ENCODE results near the gene DEXI.

DEXI gene

GRCh38 chr16:10896723-10897122 is 45.5 kb downstream of the DEXI start:
- H3K27me3 ChIP-seq (ENCODE audit: control insufficient read depth, insufficient read depth, low read length, poor library complexity, severe bottlenecking), result no peaks in the 10 kb centered on the region
- H3K27ac ChIP-seq (ENCODE audit: insufficient read depth, low read depth, low read length, poor library complexity, severe bottlenecking), result no peak overlapping the region
- no peak overlapping the region for H3K4me3 ChIP-seq (ENCODE audit: insufficient read depth, low read depth, low read length)
- H3K36me3 ChIP-seq (ENCODE audit: control insufficient read depth, insufficient read depth, low read length), result no peaks in the 10 kb centered on the region
- no peaks in the 10 kb centered on the region for H3K4me1 ChIP-seq (ENCODE audit: control insufficient read depth, insufficient read depth, low read length)
- WGBS, 2 experiments, result 90 to 100% methylated on average over 1 to 2 of the region's 2 CpGs
- H3K9me3 ChIP-seq (ENCODE audit: control insufficient read depth, low read length), result no peaks in the 10 kb centered on the region

DNA sequence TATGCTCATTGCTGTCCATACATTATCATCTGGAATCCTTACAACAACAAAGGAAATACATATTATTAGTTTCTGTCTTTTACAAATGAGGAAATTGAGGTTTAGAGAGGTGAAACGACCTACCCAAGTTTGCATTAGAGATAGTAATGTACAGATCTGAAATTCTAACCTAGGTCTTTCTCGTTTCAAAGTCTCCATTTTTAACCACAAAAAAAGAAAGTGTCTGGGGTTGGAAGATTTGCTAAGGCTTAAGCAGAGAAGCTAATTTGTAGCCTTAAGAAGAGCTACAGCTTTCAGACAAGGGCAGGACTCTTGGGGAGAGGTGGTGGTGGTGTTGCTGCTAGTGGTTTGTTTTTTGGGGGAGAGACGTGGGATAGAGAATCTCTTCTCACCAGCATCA is 46.1 kb downstream of the DEXI start:
- Histone ChIP-seq H3K4me1 (ENCODE audit: control insufficient read depth, insufficient read depth, low read length) (no peaks in the 10 kb centered on the region), H3K27me3 (ENCODE audit: control insufficient read depth, insufficient read depth, low read length, poor library complexity, severe bottlenecking) (no peaks in the 10 kb centered on the region), H3K9me3 (ENCODE audit: control insufficient read depth, low read length) (no peaks in the 10 kb centered on the region), H3K36me3 (ENCODE audit: control insufficient read depth, insufficient read depth, low read length) (no peaks in the 10 kb centered on the region), H3K4me3 (ENCODE audit: insufficient read depth, low read depth, low read length) (no peak overlapping the region), H3K27ac (ENCODE audit: insufficient read depth, low read depth, low read length, poor library complexity, severe bottlenecking) (no peak overlapping the region)
- WGBS, 2 experiments, result 69 to 75% methylated on average over 2 of the region's 3 CpGs

DNA sequence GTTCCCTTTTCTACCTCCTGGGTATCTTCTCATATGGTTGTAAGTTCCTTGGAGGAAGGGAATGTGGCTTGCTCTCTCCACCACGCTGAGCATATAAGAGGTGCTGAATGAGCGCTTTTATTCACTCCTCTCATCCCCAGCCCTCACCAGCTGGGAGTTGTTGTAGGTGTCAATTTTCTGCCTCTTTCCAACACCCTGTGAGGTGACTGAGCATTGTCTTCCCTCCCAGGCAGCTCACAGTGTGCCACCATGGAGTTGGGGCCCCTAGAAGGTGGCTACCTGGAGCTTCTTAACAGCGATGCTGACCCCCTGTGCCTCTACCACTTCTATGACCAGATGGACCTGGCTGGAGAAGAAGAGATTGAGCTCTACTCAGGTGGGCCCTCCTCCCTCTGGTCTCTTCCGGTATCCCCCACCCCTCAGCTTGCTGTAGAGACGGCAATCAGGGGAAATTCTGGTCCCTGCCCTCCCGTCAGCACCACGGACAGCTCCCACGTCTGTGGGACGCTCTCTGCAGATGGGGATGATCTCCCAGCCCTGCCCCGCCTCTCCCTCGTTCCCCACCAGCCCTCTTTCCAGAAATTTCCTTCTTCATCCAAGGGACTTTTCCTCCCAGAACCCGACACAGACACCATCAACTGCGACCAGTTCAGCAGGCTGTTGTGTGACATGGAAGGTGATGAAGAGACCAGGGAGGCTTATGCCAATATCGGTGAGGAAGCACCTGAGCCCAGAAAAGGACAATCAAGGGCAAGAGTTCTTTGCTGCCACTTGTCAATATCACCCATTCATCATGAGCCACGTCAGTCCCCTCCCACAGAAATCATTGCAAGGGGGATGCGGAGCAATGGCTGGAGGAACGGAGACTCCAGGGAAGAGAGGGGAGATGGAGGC is 47.0 kb downstream of the DEXI start:
- H3K36me3 ChIP-seq (ENCODE audit: control insufficient read depth, insufficient read depth, low read length), result no peaks in the 10 kb centered on the region
- no peaks in the 10 kb centered on the region for H3K4me1 ChIP-seq (ENCODE audit: control insufficient read depth, insufficient read depth, low read length)
- H3K27me3 ChIP-seq (ENCODE audit: control insufficient read depth, insufficient read depth, low read length, poor library complexity, severe bottlenecking), result no peaks in the 10 kb centered on the region
- H3K4me3 ChIP-seq (ENCODE audit: insufficient read depth, low read depth, low read length), result no peak overlapping the region
- no peak overlapping the region for H3K27ac ChIP-seq (ENCODE audit: insufficient read depth, low read depth, low read length, poor library complexity, severe bottlenecking)
- WGBS, 2 experiments, result 24 to 26% methylated on average over 13 to 17 of the region's 17 CpGs
- H3K9me3 ChIP-seq (ENCODE audit: control insufficient read depth, low read length), result no peaks in the 10 kb centered on the region

DNA sequence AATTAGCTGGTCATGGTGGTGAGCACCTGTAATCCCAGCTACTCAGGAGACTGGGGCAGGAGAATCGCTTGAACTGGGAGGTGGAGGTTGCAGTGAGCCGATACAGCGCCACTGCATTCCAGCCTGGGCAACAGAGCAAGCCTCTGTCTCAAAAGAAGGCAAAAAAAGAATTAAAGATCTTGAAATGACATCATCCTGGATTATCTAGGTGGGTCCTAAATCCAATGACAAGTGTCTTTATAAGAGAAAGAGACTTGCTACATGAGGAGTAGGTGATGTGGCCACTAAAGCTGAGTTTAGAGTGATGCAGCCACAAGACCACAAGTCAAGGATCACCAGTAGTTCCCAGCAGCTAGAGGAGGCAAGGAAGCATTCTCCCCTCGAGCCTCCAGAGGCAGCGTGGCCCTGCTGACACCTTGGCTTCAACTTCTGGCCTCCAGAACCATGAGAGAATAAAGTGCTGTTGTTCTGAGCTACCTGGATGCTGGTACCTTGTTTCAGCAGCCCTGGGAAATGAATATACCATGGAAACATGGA is 49.4 kb downstream of the DEXI start:
- no peaks in the 10 kb centered on the region for H3K9me3 ChIP-seq (ENCODE audit: control insufficient read depth, low read length)
- H3K27me3 ChIP-seq (ENCODE audit: control insufficient read depth, insufficient read depth, low read length, poor library complexity, severe bottlenecking), result no peaks in the 10 kb centered on the region
- H3K36me3 ChIP-seq (ENCODE audit: control insufficient read depth, insufficient read depth, low read length), result no peaks in the 10 kb centered on the region
- H3K4me3 ChIP-seq (ENCODE audit: insufficient read depth, low read depth, low read length), result no peak overlapping the region
- H3K27ac ChIP-seq (ENCODE audit: insufficient read depth, low read depth, low read length, poor library complexity, severe bottlenecking), result no peak overlapping the region
- H3K4me1 ChIP-seq (ENCODE audit: control insufficient read depth, insufficient read depth, low read length), result no peaks in the 10 kb centered on the region
- 81 to 82% methylated on average over 5 of the region's 5 CpGs for WGBS, 2 experiments

DNA sequence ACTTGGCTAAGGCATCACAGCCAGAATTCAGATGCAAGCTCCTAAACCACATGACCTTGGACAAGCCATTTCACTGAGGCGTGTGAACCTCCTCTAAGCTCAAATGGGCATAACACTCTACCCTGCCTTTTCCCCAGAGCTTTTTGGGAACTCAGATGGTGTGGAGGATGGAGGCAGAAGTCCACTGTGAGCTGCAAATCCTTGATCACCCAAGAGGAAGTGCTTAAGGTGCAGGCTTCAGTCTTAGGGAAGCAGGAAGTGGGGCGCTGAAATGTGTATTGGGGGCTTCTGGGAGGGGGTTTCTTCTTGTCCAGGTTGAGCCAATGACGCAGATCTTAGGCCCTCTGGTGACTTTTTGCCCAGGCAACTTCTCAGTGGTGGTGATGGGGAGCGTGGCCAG is 52.4 kb downstream of the DEXI start:
- Histone ChIP-seq H3K9me3 (ENCODE audit: control insufficient read depth, low read length) (no peaks in the 10 kb centered on the region), H3K4me3 (ENCODE audit: insufficient read depth, low read depth, low read length) (no peak overlapping the region), H3K27ac (ENCODE audit: insufficient read depth, low read depth, low read length, poor library complexity, severe bottlenecking) (no peak overlapping the region), H3K4me1 (ENCODE audit: control insufficient read depth, insufficient read depth, low read length) (no peaks in the 10 kb centered on the region), H3K27me3 (ENCODE audit: control insufficient read depth, insufficient read depth, low read length, poor library complexity, severe bottlenecking) (no peaks in the 10 kb centered on the region), H3K36me3 (ENCODE audit: control insufficient read depth, insufficient read depth, low read length) (no peaks in the 10 kb centered on the region)
- 88 to 96% methylated on average over 4 of the region's 4 CpGs for WGBS, 2 experiments

DNA sequence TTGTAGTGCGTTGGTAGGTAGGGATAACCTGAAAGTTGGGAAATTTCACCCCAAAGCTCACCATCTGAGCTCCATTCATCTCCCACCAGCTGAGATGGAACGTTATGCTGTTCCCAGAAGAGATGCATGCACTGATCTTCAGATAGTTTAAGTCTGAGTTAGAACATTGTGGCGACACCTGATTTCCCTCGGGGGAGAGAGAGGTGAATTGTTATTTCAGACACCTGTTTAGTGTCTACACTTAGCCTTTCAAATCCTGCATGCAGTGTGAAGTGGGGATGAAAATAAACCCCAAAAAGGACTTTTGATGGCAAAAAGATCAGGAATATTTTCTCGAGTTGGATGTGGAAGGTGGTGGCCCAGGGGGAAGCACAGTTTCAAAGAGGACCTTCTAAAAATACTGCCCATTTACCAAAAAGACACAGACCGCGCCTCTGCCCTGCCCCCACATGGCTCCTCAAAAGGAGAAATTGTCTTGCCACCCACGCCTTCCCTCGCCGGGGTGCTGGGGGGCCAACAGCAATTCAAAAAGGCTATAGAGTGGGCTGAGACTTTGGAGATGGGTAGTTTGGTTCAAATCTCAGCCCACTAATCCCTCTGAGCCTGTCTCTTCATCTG is 53.8 kb downstream of the DEXI start:
- WGBS, 2 experiments, result 81% methylated on average over 10 of the region's 10 CpGs
- Histone ChIP-seq H3K4me3 (ENCODE audit: insufficient read depth, low read depth, low read length) (no peak overlapping the region), H3K9me3 (ENCODE audit: control insufficient read depth, low read length) (no peaks in the 10 kb centered on the region)

DNA sequence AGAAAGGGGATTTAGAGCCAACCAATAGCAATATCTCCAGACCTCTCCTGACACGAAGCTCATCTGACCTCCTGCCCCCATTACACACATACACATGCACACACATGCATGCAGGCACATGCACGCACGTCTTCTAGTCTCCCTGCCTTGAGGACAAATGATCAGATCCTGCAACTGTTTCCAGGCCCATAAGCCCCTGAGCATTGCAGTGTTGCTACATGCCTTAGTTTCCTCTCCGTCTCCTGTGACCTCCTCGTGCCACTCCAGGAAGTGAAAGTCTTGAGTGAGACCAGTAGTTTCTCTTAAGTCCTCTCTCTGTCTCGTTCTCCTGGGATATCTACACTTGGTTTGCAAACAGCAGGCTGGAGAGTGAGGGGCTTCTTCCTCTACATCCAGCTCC is 57.0 kb downstream of the DEXI start:
- Histone ChIP-seq H3K9me3 (ENCODE audit: control insufficient read depth, low read length) (no peaks in the 10 kb centered on the region), H3K27ac (ENCODE audit: insufficient read depth, low read depth, low read length, poor library complexity, severe bottlenecking) (no peak overlapping the region), H3K36me3 (ENCODE audit: control insufficient read depth, insufficient read depth, low read length) (no peaks in the 10 kb centered on the region), H3K4me3 (ENCODE audit: insufficient read depth, low read depth, low read length) (no peak overlapping the region), H3K27me3 (ENCODE audit: control insufficient read depth, insufficient read depth, low read length, poor library complexity, severe bottlenecking) (peaks cover 10% of the 10 kb centered on the region), H3K4me1 (ENCODE audit: control insufficient read depth, insufficient read depth, low read length) (no peaks in the 10 kb centered on the region)
- 81 to 85% methylated on average over 6 of the region's 6 CpGs for WGBS, 2 experiments

More for the DNA sequence above, 53.8 kb downstream of the DEXI start:
- Histone ChIP-seq H3K27ac (ENCODE audit: insufficient read depth, low read depth, low read length, poor library complexity, severe bottlenecking) (no peak overlapping the region), H3K27me3 (ENCODE audit: control insufficient read depth, insufficient read depth, low read length, poor library complexity, severe bottlenecking) (no peaks in the 10 kb centered on the region), H3K4me1 (ENCODE audit: control insufficient read depth, insufficient read depth, low read length) (no peaks in the 10 kb centered on the region), H3K36me3 (ENCODE audit: control insufficient read depth, insufficient read depth, low read length) (no peaks in the 10 kb centered on the region)

- Histone ChIP-seq H3K4me1 (ENCODE audit: control insufficient read depth, insufficient read depth, low read length) (peaks cover 9% of the 10 kb centered on the region), H3K27me3 (ENCODE audit: control insufficient read depth, insufficient read depth, low read length, poor library complexity, severe bottlenecking) (peaks cover 33% of the 10 kb centered on the region), H3K36me3 (ENCODE audit: control insufficient read depth, insufficient read depth, low read length) (no peaks in the 10 kb centered on the region), H3K4me3 (ENCODE audit: insufficient read depth, low read depth, low read length) (no peak overlapping the region), H3K27ac (ENCODE audit: insufficient read depth, low read depth, low read length, poor library complexity, severe bottlenecking) (no peak overlapping the region), H3K9me3 (ENCODE audit: control insufficient read depth, low read length) (no peaks in the 10 kb centered on the region)
- WGBS, 2 experiments, result 92% methylated on average over 7 of the region's 7 CpGs
These were observed 59.3 kb downstream of the DEXI start for GRCh38 chr16:10883004-10883403.

GRCh38 chr16:10881479-10882030 is 60.7 kb downstream of the DEXI start:
- Histone ChIP-seq H3K4me3 (ENCODE audit: insufficient read depth, low read depth, low read length) (no peak overlapping the region), H3K9me3 (ENCODE audit: control insufficient read depth, low read length) (no peaks in the 10 kb centered on the region), H3K27ac (ENCODE audit: insufficient read depth, low read depth, low read length, poor library complexity, severe bottlenecking) (no peak overlapping the region), H3K4me1 (ENCODE audit: control insufficient read depth, insufficient read depth, low read length) (peaks cover 9% of the 10 kb centered on the region), H3K27me3 (ENCODE audit: control insufficient read depth, insufficient read depth, low read length, poor library complexity, severe bottlenecking) (peaks cover 40% of the 10 kb centered on the region), H3K36me3 (ENCODE audit: control insufficient read depth, insufficient read depth, low read length) (no peaks in the 10 kb centered on the region)
- 90 to 92% methylated on average over 5 to 6 of the region's 7 CpGs for WGBS, 2 experiments
